HG03066 (cell line): ENCODE data around the gene POTEH.
"Not testable (repeated sequence)": the region's sequence is repeated elsewhere in the genome, so short reads cannot be mapped to it uniquely, and the experiment has no call there.

Experiments
- ATAC-seq: cut with Tn5 transposase; IDR thresholded peaks from one replicate; pipeline ENCODE4 v1.9.1; 2021; ENCODE audit warnings: low read depth; ENCODE audit not compliant: unreplicated experiment

The POTEH gene

GRCh38 chr22:15734411-15734810 lies 44.6 kb downstream of the POTEH start:
- ATAC-seq: not testable (repeated sequence)

GRCh38 chr22:15738157-15738908 lies 48.5 kb downstream of the POTEH start:
- ATAC-seq: not testable (repeated sequence)

DNA sequence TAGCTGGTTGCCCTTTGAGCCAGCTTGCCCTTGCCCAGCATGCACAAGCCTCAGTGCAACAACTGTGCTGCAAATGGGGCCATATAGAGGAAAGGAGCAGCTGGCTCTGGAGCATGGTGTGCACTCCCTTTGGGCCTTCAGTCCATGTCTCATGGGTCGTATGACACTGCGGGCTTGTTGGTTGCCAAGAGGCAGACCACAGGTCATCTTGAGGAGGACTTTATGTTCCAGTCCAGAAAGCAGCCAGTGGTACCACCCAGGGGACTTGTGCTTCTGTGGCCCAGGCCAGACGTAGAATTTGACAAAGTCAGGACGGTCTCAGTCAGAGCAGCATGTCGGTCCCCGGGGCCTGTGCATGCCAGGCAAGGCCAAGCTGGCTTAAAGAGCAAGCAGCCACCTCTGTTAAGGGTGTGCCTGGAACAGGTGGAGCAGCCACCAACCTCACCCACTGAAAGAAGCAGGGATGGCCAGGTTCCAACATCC lies 49.1 kb downstream of the POTEH start:
- not testable (repeated sequence) for ATAC-seq

DNA sequence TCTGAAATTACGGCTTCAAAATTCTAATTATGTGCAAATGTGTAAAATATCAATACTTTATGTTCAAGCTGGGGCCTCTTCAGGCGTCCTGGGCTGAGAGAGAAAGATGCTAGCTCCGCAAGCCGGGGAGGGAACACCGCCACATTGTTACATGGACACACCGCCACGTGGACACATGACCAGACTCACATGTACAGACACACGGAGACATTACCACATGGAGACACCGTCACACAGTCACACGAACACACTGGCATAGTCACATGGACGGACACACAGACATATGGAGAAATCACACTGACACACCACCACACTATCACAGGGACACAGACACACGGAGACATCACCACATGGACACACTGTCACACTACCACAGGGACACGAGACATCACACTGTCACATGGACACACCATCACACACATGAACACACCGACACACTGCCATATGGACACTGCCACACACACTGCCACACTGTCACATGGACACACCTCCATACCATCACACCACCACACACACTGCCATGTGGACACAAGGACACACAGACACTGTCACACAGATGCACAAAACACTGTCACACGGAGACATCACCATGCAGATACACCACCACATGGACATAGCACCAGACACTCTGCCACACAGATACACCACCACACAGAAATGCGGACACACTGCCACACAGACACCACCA lies 58.0 kb downstream of the POTEH start:
- ATAC-seq: not testable (repeated sequence)

GRCh38 chr22:15749181-15749970 lies 59.5 kb downstream of the POTEH start:
- not testable (repeated sequence) for ATAC-seq

GRCh38 chr22:15759443-15760097 lies 69.7 kb downstream of the POTEH start:
- ATAC-seq: not testable (repeated sequence)

GRCh38 chr22:15760388-15761150 lies 70.7 kb downstream of the POTEH start:
- not testable (repeated sequence) for ATAC-seq

DNA sequence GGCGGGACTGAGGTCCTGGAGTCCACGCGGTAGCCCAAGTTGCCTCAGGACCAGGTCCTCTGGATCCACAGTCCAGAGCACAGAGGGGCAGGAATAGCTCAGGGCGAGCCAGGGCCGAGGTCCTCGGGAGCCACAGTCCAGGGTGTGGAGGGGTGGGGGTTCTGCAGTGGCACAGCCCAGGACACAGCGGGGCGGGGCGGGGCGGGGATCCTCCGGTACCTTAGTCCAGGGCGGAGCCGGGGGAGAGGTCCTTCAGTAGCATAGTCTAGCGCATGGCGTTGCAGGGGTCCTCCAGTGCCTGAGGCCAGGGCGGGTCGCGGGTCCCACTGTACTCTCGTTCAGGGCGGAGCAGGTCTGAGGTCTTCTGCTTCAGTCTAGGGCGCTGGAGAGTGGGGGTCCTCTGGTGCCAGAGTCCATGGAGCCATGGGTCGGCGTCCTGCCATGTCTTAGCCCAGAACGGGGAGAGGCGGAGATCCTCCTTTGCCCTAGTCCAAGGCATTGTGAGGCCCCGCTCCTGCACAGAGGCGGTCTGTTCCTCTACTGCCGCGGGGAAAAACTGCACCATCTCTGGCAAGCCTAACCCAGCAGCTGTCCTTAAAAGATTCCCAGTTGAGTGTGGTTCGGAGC lies 71.4 kb downstream of the POTEH start:
- ATAC-seq: not testable (repeated sequence)

- ATAC-seq: not testable (repeated sequence)
Measured at GRCh38 chr22:15763559-15763958, 73.7 kb downstream of the POTEH start.
